Right forelimb (tissue), 1 donor: ENCODE data around the gene EXPH5.

Experiments used
- DNase-seq: peaks from one replicate; pipeline ENCODE4 v3.0.0-alpha.2; 2018

The EXPH5 gene

DNA sequence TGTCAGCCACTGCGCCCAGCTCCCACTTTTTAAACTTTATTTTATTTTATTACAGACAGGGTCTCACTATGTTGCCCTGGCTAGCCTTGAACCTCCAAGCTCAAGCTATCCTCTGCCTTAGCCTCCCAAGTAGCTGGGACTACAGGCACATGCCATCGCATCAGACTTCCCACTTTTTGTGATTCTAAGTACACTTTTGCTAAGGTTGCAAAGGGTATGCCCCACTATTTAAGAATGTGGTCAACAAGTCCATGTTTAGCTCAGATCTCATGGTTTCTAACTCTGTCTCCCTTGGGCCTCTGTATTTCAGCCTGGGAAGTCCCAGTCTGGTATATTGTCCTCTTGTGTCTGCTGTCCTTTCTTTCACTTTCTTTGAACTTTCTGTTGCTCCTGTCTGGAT is 35.3 kb downstream of the EXPH5 start:
- DNase-seq, result no peak

DNA sequence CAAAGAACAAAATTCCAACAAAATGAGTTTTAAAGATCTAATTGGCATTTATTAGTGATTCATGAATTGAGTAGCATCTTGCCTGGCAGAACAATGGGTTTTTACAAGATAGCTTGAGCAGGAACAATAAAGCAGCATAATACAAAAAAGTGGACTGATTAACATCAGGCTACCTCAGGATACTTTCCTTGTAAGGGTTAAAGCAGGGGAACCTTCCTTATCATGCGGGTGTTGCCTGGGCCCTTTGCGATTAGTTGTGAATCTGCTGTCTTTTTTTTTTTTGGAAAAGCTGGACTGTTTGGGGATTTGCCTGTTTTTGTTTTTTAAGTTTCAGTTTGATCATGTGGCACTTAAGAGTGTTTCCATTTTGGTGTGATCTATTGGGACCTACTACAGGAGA is 37.5 kb downstream of the EXPH5 start:
- DNase-seq, result no peak

DNA sequence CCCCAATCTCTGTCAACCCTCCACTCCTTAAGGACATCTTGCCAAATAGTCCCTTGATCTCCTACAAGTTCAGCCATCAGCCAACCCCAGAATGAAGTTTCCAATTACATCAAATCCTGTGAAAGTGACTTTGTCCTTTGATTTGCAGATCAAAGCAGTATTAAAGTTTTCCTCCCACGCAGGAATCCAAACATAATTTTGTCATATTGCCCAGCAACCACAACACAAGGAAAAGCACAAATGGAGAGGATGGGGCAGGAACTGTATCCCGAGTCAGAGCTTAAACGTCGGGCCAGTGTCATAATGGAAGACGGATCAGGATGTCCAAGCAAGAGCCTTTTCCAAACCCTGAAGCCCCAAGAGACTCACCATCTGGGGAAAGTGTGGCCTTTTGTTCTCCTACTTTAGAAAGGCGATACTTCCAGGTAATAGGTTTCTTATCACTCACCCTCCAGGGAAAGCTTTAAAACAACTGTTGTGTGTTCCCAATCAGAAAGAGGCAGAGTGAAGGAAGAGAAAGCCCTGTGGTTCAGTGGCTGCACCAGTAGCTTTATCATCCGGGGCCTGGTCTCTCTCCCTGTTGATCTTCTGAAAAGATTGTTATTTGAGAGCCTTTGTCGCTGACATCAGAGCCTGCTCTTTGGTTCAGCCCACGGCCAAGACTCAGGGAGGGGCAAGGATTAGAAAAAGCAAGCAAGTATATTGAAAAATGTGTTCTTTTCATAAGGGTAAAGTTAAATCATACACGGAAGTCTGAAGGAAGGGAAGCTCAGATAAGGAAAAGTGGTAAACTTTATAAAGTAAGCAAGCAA is 41.7 kb downstream of the EXPH5 start:
- no peak for DNase-seq

DNA sequence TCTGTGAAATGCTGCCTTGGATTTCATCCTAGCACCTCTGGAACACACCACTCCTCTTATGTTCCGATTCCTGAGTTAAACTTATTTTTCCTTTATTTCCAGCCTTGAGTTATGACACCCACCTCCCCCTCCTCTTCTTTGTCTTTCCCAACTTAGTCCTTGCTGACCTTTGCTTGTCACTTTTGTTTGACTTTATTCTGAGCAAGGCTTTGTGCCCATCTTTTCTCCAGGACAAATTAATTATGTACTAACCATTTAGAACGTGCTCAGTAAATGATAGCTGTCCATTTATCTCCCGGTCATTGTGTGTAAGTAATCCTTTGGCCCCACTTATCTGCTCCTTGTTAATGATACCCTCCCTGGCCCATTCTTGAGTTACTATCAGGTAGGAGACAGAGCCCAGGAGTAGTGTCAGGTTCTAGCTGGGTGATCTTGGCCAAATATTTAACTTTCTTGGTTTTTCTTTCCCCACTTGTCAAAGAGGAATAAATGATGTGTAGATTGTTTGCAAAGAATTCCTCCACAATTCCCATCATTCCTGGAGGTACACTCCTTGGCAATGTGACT is 44.2 kb downstream of the EXPH5 start:
- DNase-seq, result no peak

DNA sequence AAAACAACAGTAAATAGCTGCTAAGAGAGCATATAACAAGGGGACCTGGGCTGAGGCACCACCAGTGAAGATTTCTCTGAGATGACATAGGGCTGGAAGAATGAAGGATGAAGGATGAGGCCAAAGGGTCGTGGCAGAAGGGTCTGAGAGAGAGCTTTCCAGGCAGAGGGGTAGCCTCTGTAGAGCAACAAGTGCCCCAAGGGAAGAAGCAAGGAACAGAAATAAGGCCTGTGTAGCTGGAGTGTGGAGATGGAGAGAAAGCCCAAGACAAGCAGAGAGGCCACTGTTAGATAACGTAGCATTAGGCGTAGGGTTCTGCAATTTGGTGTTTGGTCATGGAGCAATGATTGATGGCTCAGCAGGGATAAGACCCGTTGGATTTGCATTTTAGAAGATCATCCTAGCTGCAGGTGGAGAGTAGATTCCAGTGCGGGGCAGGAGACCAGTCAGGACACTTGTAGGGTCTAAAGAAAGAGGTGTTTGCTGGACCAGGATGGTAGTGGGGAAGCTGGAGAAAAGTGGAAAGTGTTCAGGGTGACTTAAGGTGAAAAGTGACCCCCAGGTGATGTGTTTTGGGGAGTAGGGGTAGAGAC is 47.6 kb downstream of the EXPH5 start:
- no peak for DNase-seq

DNA sequence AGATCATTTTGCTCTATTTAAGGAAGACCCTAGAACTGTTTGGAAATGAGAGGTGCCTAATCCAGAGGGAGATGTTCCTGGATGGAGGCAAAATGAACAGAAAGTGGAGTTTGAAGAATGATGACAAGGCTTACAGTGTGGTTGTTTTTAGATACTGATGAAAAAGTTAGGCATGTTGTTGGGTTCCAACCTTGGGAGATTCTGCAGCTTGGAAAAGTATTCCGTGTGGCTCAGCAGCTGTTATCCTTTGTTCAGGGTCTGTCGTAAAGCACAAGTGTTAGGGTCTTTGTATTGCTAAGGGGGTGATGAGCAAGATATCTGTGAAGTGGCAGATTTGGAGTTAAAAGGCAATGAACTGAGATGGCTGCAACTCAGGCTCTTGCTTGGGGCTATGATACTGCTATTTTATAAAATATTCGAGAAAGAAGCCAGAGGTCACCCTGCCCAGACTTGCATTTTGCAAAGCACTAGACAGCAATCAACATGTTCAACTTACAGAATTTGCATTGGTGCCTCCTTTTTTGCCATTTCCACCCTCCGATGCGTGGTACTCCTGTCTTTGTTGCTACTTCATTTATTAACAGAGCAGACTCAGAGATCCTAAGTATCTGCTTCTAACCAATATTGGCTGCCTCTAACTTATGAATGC is 50.1 kb downstream of the EXPH5 start:
- no peak for DNase-seq

DNA sequence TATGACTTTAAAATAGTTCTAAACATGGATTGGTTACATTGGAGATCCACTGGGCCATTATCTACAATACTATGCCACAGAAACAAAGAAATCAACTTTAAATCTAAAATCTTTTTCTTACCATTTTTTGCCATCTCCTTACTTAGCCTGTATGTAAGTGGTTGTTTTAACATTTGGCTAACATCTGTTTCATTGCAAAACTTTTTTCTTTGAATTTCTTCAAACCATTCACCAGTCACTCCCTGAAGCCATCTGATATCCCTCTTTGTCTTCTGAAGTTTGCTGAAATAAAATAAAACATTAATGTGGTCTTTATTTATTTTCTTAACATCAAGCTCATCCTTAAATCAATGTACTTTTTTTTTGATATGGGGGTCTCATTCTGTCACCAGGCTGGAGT is 52.0 kb downstream of the EXPH5 start:
- DNase-seq, result no peak

DNA sequence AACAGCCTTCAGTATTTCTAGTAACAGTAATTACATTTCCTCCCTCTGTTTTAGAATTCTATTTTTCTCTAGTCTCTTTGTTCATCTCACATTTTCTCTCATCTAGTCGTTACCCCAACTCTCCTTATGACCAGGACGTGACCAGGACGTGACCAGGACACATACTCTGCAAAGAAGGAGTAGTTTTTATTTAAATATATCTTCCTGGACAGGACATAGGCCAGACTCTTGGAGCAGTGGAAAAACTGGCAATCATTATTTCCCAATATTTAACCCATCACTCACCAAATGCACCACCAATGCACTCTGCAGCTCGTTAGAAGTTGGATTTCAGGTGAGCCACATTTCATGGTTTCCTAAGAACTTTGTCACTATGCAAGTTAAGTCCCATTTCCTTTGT is 55.1 kb downstream of the EXPH5 start:
- DNase-seq, result no peak

DNA sequence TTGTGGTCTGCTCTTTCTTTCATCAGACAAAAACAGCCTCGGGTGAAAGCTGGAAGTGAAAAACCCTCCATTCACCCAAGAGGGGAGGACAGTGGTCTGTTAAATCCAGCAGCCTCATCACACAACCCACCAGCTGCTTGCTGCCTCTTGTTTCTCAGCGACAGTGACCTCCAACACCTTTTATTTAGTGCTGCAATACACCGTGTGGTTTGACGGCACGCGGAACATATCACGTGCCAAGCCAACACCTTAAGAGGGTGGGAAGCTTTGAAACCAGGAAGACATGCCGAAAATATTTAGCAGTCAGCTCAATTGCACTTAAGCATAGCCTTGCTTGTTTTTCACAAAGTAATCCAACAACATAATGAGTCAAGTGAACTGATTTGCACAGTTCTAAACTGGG is 55.5 kb downstream of the EXPH5 start:
- DNase-seq, result no peak

DNA sequence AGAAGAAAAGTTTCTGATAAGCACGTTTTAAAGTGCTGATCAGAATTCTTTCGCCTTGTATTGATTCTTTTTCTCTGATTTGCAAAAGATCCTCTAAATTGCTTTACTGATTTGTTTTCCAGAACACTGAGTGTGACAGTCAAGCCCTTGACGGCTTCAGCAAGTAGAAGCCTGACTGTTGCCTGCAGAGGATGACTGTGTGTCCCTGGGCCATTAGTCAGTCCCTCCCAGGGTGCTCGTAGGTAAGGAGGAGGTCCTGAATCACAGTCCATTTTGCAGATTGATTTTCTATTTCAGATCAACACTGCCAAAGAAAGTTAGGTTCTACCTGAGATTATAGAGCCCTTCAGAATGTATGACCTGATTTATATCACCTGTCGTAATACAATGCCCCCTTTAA is 56.8 kb downstream of the EXPH5 start:
- DNase-seq, result no peak

DNA sequence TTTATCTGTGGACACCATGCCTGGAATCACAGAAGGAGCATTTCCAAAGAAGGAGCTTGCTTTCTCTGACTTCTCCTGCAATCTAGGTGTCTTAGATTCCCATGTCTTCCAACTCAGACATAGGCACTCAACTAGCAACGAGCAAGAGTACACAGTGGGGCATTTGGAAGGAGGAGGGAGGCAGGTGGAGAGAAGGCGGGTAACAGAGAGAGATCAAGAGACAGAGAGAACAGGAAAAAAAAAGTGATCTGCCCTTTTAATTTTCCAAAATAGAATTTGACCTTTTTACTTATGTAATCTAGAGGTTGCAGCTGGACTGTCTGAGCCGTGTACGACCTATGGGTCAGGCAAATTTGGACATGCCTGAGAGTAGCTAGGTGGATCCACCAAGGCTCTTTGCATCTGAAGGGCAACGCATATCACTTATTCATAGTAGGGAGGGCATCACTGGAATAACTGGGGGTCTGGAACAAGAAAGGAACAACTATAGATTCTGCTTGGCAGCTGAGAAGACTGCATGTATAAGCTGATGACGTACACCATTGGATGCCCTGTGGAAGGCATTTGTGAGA is 58.1 kb downstream of the EXPH5 start:
- no peak for DNase-seq

DNA sequence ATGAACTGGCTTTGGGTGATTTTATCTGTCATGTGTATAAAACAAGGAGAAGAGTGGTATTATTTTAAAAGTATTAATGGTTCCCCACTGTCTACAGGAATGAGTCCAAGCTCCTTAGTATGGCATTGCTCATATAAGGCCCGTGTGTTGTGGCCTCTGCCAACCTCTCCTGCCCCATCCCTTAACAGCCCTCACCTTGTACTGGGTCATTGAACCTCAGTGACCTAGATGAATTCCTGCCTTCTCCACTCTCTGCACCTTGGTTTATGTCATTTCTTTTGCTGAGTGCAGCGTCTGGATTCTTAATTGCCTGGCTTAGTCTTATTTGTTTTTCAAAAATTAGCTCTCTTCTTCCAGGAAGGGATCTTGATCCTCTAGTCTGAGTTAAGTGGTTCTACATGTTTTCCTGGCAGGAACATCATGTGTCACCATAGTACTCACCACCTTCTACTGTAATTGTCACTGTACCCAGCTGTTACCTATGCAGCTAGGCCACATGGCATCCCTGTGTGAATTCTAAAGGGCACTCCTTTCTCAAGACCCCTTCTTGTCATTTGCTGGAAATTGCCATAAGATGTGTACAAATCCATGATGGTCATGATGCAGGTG is 59.2 kb downstream of the EXPH5 start:
- DNase-seq, result no peak

DNA sequence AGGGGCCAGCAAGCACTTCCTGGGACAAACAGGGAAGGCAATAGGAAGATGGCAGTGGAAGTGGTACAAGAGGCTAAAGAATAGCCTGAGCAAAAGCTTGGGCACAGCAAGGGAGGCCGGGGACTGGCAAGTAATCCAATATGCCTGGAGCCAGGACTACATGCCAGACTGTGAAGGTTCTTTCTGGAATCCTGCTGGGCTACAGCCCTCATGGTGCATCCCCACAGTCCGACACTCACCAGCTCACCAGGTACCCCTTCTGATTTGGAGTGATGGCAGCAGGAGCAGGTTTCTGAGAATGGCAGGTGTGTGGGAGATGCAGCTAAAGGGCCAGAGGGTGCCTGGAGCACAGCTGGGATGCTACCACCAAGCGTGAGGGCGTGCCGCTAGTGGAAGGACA is 63.1 kb downstream of the EXPH5 start:
- no peak for DNase-seq

DNA sequence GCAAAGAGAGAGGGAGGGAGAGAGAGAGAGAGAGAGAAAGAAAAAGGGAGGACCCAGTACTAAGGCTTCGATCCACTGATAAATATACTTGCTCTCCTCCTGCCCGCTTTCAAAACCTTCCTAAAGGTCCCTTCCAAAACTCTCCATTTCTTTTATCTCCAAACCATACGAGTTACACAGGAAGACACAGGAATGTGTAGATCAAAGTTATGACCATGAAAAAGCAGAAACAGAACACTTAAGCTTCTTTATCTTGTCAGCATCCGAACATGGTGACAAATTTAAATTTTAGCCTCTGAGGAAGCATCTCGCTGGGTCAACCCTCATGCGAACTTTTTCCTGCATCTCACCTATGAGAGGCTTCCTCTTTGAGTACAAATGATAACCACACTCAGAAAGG is 66.2 kb downstream of the EXPH5 start:
- DNase-seq, result no peak

DNA sequence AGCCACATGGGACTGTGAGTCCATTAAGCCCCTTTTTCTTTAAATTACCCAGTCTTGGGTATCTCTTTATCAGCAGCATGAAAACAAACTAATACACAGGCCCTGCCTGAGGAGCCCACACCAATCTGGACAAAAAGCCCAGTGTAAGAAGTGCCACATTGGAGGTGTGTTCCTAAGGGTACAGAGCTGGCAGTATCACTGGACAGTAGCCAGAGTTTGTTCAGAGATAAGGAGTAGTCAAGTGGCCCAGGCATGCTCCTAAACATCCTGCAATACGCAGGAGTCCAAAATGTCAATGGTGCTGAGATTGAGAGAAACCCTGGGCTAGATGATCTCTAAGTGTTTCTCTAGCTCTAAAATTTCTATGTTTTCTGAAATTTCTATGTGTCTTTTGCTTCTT is 68.4 kb downstream of the EXPH5 start:
- DNase-seq, result no peak

DNA sequence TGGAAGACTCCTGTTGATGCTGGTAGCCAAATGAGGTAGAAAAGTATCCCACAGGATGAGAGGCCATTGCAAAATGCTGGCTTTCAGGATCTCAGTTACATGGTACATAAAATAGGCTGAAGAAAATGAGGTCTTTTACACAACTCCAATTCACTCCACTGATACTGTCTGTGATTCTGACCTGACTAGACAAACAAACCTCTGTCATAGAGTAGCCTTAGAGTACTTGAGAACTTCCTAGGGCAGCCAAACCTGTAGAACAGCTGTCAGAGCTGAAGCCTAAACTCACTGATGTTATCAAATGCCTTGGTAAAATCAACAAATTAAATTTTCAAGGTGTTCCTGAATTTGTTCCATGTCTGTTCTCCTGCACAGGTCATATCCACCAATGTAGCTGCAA is 69.1 kb downstream of the EXPH5 start:
- DNase-seq, result no peak

DNA sequence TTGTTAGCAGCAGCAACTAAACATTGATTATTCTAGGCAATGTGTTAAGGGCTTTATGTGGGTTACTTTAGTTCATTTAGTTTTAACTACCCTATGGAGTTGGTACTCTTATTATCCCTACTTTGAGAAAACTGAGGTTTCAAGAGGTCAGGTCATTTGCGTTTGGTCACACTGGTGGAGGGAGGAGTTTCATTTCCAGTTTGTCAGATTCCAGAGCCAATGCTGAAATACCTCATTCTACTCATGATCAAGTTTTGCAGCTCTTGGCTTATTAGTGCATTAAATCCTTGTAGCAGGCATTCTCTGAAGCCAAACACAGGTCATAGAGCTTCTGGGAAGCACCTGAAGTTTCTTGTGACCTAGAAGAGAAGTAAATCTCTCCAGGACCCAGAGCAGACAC is 71.2 kb downstream of the EXPH5 start:
- DNase-seq, result no peak

DNA sequence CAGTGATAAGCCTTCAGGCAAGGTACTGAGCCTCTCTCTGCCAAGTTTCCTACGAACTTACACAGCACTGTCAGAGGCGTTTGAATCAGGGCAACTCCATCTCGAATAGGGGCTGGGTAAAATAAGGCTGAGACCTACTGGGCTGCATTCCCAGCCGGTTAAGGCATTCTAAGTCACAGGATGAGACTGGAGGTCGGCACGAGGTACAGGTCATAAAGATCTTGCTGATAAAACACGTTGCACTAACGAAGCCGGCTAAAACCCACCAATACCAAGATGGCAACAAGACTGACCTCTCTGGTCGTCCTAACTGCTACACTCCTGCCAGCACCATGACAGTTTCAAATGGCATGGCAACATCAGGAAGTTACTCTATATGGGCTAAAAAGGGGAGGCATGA is 75.0 kb downstream of the EXPH5 start:
- DNase-seq, result no peak

DNA sequence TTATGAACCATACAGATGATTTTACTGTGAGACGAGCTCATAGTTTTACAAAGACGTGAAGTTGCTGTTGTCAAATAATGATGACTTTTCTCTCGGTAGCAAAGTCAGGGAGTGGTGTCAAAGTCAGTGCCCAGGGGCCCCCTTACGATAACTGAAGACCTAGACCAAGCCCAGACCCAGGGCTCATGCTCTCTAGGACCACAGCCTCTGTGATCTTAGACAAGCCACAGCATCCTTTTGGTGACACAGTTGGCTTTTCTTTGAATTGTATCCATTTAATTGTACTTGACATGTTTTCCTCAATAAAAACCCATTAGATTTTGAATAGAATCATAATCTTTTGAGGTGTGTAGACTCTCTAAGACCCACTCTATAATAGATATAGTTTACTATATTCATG is 77.4 kb downstream of the EXPH5 start:
- DNase-seq, result no peak

DNA sequence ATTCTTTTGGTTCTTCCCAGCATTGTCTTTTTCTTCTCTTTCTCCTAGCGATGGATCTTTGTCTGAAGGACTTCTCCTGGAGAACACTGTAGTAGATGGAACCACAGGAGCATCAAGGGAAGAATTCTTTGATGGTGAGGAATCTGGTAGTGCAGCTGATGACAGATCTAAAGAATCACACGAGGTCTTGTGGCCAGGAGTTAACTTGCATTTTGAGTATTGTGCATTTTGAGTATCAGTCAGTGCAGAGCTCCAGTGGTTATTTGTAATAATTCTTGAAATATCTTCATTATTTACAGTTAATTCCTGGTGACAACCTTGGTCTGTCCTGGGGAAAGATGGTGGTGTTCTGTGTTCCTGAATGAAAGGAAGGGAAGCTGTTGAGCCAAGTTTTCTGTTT is 80.9 kb downstream of the EXPH5 start:
- no peak for DNase-seq

DNA sequence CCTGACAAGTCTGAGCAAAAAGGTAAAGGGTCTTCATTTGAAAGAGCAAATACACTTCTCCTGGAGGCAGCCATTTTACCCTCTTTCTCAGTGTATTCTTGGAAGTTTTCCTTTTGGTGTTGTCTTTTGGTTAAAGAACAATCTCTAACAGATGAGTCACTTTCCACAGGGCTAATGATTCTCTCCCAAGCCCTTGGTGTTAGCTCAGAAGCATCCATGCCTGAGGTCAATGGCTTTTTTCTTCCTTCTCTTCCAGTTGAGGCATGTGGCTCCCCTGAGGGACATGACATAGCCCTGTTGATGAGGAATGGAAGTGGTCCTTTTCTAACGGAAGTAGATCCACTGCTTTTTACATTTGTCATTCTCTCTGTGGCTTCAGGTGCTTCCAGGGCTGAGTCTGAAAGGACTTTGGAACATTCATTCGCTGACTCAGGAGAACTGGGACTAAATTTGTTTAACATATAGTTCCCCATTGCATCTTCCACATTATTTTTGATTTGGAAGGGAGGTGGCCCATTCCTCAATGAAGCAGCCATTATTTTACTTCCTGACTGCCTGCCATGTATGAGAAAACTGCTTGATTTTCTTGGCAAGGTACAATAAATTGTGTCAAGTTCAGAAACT is 81.6 kb downstream of the EXPH5 start:
- no peak for DNase-seq

DNA sequence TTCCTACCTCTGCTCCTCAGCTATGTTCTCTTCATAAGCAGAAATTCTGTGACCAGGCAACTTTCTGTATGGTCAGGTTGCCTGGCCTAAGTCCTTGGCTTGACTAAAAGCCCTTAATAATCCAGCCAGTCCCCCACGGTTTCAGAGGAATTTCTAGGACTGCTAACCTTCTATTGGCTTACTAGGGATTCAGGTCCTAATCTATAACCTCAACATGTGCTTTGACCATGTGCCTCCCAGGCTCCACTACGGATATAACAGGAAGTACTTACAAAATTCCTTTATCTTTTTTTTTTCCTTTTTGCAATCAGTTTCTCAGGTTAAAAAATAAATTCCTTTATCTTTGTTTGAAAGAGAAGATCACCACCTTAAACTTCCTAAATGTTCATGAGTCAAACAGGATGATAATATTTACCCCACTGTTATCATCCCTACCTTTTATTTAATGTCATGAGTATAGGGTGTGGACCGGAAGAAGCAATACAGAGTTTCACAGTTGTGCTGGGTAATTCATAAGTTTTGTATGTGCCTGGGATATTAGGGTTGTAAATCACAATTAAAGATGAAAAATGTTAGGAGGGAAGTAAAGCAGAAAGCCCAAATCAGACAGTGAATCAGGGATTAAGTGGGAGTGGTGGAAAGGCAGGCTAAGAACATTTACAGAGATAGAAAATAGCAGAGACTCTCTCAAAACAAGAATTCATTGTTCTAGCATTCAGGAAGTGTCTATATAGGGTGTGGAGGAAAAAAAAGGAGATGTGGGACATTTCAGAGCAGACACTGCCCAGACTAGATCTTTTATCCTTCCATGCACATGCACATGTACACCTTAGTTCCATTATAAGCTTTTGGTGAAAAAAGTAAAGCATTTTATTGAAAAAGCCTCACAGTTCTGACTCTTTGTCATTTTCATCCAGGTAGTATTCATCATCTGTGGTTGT is 84.6 kb downstream of the EXPH5 start:
- DNase-seq, result no peak
